HepG2 (cell line): ENCODE results near the gene BAZ1B. TPM values are rescaled to one million over a fixed set of nuclear protein-coding genes. Genes with fewer than 3 reads are reported as not detected.

Experiments
- ATAD3A ChIP-seq: sonication (generic); formaldehyde crosslinking; IDR thresholded peaks from 2 replicates; pipeline ENCODE4 v1.4.0; 2020; ENCODE audit warnings: missing genetic modification reagents
- ATF2 ChIP-seq: sonication (generic); formaldehyde crosslinking; IDR thresholded peaks from 2 replicates; pipeline ENCODE4 v1.4.0; 2020; ENCODE audit warnings: missing genetic modification reagents
- ATF7-NPFF ChIP-seq: sonication (generic); formaldehyde crosslinking; IDR thresholded peaks from 2 replicates; pipeline ENCODE4 v1.8.1; 2023; ENCODE audit warnings: mild to moderate bottlenecking, low read depth, missing genetic modification reagents, moderate library complexity
- CENPBD1 ChIP-seq: sonication (generic); formaldehyde crosslinking; IDR thresholded peaks from 2 replicates; pipeline ENCODE4 v1.8.0; 2022; ENCODE audit warnings: missing genetic modification reagents, low read depth, mild to moderate bottlenecking, borderline replicate concordance
- CHD2 ChIP-seq: IDR thresholded peaks from 2 replicates; pipeline ENCODE4 v1.6.1; 2011; ENCODE audit warnings: low read depth, low read length, improper control_type of control experiment
- NFYC ChIP-seq: IDR thresholded peaks from 2 replicates; pipeline ENCODE4 v1.6.1; 2016; ENCODE audit warnings: missing genetic modification reagents, missing compliant biosample characterization
- PREB ChIP-seq: sonication (generic); formaldehyde crosslinking; IDR thresholded peaks from 2 replicates; pipeline ENCODE4 v1.4.0; 2020; ENCODE audit warnings: missing genetic modification reagents
- WIZ ChIP-seq: sonication (generic); formaldehyde crosslinking; IDR thresholded peaks from 2 replicates; pipeline ENCODE4 v1.5.1; 2020; ENCODE audit warnings: mild to moderate bottlenecking, missing genetic modification reagents
- ZKSCAN5 ChIP-seq: sonication (generic); formaldehyde crosslinking; IDR thresholded peaks from 2 replicates; pipeline ENCODE4 v1.5.1; 2020; ENCODE audit warnings: mild to moderate bottlenecking, missing genetic modification reagents
- ZNF441 ChIP-seq: sonication (generic); formaldehyde crosslinking; IDR thresholded peaks from 2 replicates; pipeline ENCODE4 v1.7.0; 2021; ENCODE audit warnings: missing genetic modification reagents, borderline replicate concordance
- ZNF841 ChIP-seq: sonication (generic); formaldehyde crosslinking; IDR thresholded peaks from 2 replicates; pipeline ENCODE4 v1.8.1; 2023; ENCODE audit warnings: missing genetic modification reagents, borderline replicate concordance
- polyA plus RNA-seq, 8 experiments: library from polyadenylated mRNA; depleted of rRNA in 3 of 8; stranded (reverse) in 7 of 8; unstranded in 1 of 8; fragments of >200 nt; fragmentation: Illumina TruSeq in 4 of 8; extraction: Trizol in 4 of 8; gene quantifications; 2 replicates each; pipeline versions ENCODE4 v1.2.1 to v1.2.3, GENCODE V29; 2011 to 2016; ENCODE audit warnings: low read depth in 4 of 8, missing spikeins in 1 of 8, mixed read lengths in 1 of 8; ENCODE audit not compliant: insufficient read depth in 1 of 8
- total RNA-seq, 5 experiments: library from RNA; depleted of rRNA; stranded (reverse); fragments of >200 nt; fragmentation: Illumina TruSeq; extraction: Trizol; gene quantifications; 2 replicates each; pipeline ENCODE4 v1.2.3, GENCODE V29; 2016; ENCODE audit warnings: low read depth in 1 of 5
- TF ChIP-seq, protein P1 (sequence below): sonication (generic); formaldehyde crosslinking; IDR thresholded peaks from 2 replicates; pipeline ENCODE4 v1.9.0; 2022; ENCODE audit warnings: low read depth, missing genetic modification reagents
- TF ChIP-seq, protein P2 (sequence below): sonication (generic); formaldehyde crosslinking; IDR thresholded peaks from 2 replicates; pipeline ENCODE4 v1.5.0; 2020; ENCODE audit warnings: missing genetic modification reagents
- TF ChIP-seq, protein P3 (sequence below): IDR thresholded peaks from 2 replicates; pipeline ENCODE4 v1.6.1; 2016; ENCODE audit warnings: mild to moderate bottlenecking, missing biosample characterization, missing genetic modification reagents
- TF ChIP-seq, protein P4 (sequence below): sonication (generic); formaldehyde crosslinking; IDR thresholded peaks from 2 replicates; pipeline ENCODE4 v1.5.0; 2020; ENCODE audit warnings: missing genetic modification reagents, mild to moderate bottlenecking, borderline replicate concordance
- TF ChIP-seq, protein P5 (sequence below): sonication (generic); formaldehyde crosslinking; IDR thresholded peaks from 2 replicates; pipeline ENCODE4 v1.5.1; 2020; ENCODE audit warnings: missing genetic modification reagents, mild to moderate bottlenecking, borderline replicate concordance

BAZ1B gene
- total and polyA plus RNA-seq, 2 of the 13 experiments (the other 11 are each of a cell fraction or from before 2014, with no cell fraction given) = 18.6 to 69.4 TPM

GRCh38 chr7:73557397-73558257 is 35.5 kb upstream of the BAZ1B start, which contains the start of gene BCL7B (continued):
- TF ChIP-seq, protein P1, sequence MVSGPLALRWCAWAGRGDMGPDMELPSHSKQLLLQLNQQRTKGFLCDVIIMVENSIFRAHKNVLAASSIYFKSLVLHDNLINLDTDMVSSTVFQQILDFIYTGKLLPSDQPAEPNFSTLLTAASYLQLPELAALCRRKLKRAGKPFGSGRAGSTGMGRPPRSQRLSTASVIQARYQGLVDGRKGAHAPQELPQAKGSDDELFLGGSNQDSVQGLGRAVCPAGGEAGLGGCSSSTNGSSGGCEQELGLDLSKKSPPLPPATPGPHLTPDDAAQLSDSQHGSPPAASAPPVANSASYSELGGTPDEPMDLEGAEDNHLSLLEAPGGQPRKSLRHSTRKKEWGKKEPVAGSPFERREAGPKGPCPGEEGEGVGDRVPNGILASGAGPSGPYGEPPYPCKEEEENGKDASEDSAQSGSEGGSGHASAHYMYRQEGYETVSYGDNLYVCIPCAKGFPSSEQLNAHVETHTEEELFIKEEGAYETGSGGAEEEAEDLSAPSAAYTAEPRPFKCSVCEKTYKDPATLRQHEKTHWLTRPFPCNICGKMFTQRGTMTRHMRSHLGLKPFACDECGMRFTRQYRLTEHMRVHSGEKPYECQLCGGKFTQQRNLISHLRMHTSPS (CRISPR knock-in tag) = peak; percentile 60; the same call in 1 of the 2 replicates
- peak; percentile 89 for TF ChIP-seq ZNF441 (CRISPR knock-in tag)
- TF ChIP-seq, protein P2, sequence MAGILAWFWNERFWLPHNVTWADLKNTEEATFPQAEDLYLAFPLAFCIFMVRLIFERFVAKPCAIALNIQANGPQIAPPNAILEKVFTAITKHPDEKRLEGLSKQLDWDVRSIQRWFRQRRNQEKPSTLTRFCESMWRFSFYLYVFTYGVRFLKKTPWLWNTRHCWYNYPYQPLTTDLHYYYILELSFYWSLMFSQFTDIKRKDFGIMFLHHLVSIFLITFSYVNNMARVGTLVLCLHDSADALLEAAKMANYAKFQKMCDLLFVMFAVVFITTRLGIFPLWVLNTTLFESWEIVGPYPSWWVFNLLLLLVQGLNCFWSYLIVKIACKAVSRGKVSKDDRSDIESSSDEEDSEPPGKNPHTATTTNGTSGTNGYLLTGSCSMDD = 0 out of 2 replicates have a peak, but pooled peaks have one; percentile 79
- no peak for TF ChIP-seq ATAD3A
- peak; percentile 93; the same call in 1 of the 2 replicates for TF ChIP-seq ZNF841 (CRISPR knock-in tag)
- no peak for TF ChIP-seq CHD2
- TF ChIP-seq ATF2 (CRISPR knock-in tag) = no peak
- TF ChIP-seq, protein P3, sequence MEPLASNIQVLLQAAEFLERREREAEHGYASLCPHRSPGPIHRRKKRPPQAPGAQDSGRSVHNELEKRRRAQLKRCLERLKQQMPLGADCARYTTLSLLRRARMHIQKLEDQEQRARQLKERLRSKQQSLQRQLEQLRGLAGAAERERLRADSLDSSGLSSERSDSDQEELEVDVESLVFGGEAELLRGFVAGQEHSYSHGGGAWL = peak; percentile 80; the same call in 1 of the 2 replicates
- TF ChIP-seq WIZ = peak; percentile 86
- TF ChIP-seq, protein P4, sequence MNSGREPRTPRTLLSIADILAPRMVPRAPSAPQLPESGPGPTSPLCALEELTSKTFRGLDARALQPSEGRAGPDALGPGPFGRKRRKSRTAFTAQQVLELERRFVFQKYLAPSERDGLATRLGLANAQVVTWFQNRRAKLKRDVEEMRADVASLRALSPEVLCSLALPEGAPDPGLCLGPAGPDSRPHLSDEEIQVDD (CRISPR knock-in tag) = peak; percentile 93; the same call in 1 of the 2 replicates
- TF ChIP-seq, protein P5, sequence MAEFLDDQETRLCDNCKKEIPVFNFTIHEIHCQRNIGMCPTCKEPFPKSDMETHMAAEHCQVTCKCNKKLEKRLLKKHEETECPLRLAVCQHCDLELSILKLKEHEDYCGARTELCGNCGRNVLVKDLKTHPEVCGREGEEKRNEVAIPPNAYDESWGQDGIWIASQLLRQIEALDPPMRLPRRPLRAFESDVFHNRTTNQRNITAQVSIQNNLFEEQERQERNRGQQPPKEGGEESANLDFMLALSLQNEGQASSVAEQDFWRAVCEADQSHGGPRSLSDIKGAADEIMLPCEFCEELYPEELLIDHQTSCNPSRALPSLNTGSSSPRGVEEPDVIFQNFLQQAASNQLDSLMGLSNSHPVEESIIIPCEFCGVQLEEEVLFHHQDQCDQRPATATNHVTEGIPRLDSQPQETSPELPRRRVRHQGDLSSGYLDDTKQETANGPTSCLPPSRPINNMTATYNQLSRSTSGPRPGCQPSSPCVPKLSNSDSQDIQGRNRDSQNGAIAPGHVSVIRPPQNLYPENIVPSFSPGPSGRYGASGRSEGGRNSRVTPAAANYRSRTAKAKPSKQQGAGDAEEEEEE (CRISPR knock-in tag) = no peak
- TF ChIP-seq ATF7-NPFF = peak; percentile 96
- peak; percentile 10; the same call in 1 of the 2 replicates for TF ChIP-seq NFYC
- TF ChIP-seq PREB (CRISPR knock-in tag) = peak; percentile 98; the same call in 1 of the 2 replicates
- TF ChIP-seq ZKSCAN5 (CRISPR knock-in tag) = no peak
- 0 out of 2 replicates have a peak, but pooled peaks have one; percentile 49 for TF ChIP-seq CENPBD1 (CRISPR knock-in tag)
